Pancreas (tissue), 10 donors: ENCODE data around the gene FSD1L. TPM values are rescaled to one million over a fixed set of nuclear protein-coding genes. Genes with fewer than 3 reads are reported as not detected.

Experiments used
- ATAC-seq, 4 donors: fragments of 200-7000 bp; cut with Tn5 transposase; one replicate each; pipeline versions ENCODE4 v1.8.0 to v1.9.1; 2020; ENCODE audit warnings: mild to moderate bottlenecking in 4 of 4, moderate library complexity in 4 of 4
- DNase-seq, 6 donors: peaks; one replicate each; pipeline ENCODE4 v3.0.0-alpha.2; 2020
- FAIRE-seq: peaks from 2 replicates; lab custom pipeline; 2012; peaks lifted over from hg19 to GRCh38; lab: Jason Lieb, UNC
- H3K27ac ChIP-seq, 4 donors: fragments of 200-600 bp; sonication (generic); 1 replicate in 3 of 4; 2 replicates in 1 of 4; pipeline versions ENCODE4 v1.5.0 to v1.8.0; 2020
- H3K27me3 ChIP-seq, 4 donors: fragments of 200-600 bp; one replicate each; pipeline ENCODE4 v1.8.0; 2021
- H3K36me3 ChIP-seq, 3 donors: fragments of 200-600 bp; sonication (generic) in 1 of 3; one replicate each; pipeline versions ENCODE4 v1.5.0 to v1.8.0; 2020 to 2021
- H3K4me1 ChIP-seq, 3 donors: fragments of 200-600 bp; one replicate each; pipeline ENCODE4 v1.8.0; 2021
- H3K4me3 ChIP-seq, 4 donors: fragments of 200-600 bp; sonication (generic) in 2 of 4; one replicate each; pipeline versions ENCODE4 v1.5.0 to v1.8.0; 2020 to 2021
- H3K9me3 ChIP-seq, 4 donors: fragments of 200-600 bp; one replicate each; pipeline ENCODE4 v1.8.0; 2021
- CTCF ChIP-seq, 4 donors: fragments of 200-600 bp; sonication (generic) in 3 of 4; IDR thresholded peaks; one replicate each; pipeline versions ENCODE4 v1.5.0 to v1.8.0; 2021; ENCODE audit warnings: antibody characterized with exemption in 4 of 4
- WGBS, 2 donors: extraction: QIAGEN DNeasy Blood & Tissue Kit; methylation state at CpG; one replicate each; pipeline ENCODE4 v1.1.7; 2013; 5-methylcytosine and 5-hydroxymethylcytosine counted together
- intact Hi-C, 3 donors: fragments of 100-400 bp; cut with DNase I; formaldehyde crosslinking; loops; one replicate each; pipeline versions ENCODE4 v1.11.1 to v1.14.2; 2022
- polyA plus RNA-seq, 2 donors: library from polyadenylated mRNA; stranded (reverse); fragments of 200-250 nt; gene quantifications; one replicate each; pipeline ENCODE4 v1.2.3, GENCODE V29; 2013
- total RNA-seq, 6 donors: library from RNA; stranded (reverse); fragmentation: NEBNext Ultra II Directional in 4 of 6; extraction: Animal tissue kit (Norgen Biotek cat#: 25700) in 4 of 6; gene quantifications; one replicate each; pipeline versions ENCODE4 v1.2.1 to v1.2.4, GENCODE V29; 2021 to 2023
- donor health status: healthy with polysubstance abuse.
- donor health status: DM: no; HTN: no; CAD: no; lungs with moderate emphysema.
- donor health status: DM: no; HTN: no; CAD: no.
- donor health status: control.
- donor health status: control.
- donor health status: Bipolar disorder and iron deficiency.
- donor health status: DM: yes; HTN: yes; CAD: no.
- donor health status: DM: no; HTN: no; CAD: no.
- donor health status: DM: no; HTN: no; CAD: no.
- donor health status: DM: yes; HTN: yes; CAD: no.

The FSD1L gene
- total and polyA plus RNA-seq, 8 donors = 1.4 to 8.2 (median 2.6) TPM

DNA sequence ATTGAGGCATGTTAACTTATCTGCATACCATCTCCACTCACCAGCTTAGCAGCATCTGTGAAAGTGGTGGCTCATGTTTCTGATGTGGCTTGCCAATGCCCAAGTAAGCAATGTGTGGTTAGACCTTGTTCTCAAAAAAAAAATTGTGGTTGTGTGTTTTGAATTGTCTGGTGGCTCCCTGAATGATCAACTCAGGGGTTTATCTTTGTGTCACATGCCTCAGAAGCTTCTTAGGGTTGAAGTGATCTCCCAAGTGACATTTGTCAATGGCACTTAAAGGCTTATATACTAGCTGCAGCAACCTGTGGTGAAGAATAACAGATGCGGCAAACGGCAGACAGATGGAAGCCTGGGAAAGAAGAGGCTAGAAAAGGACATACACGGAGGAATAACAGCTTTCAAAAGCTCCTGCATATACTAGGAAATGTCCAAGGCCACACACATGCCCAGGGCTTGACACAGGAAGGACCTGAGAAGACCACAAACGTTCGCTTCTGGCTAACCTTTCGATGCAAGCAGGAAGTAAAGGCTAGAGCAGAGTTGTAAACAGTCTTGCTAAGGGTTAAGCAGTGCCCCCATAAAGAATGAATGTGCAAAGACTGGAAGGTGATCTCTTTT lies 42.2 kb upstream of the FSD1L start:
- WGBS, 2 donors = 67 to 68% methylated on average over 6 of the region's 6 CpGs
- DNase-seq (no peak), FAIRE-seq (no peak), ATAC-seq (no peak)
- intact Hi-C loops = no loop called here
- Histone ChIP-seq H3K4me1 (no peaks in the 10 kb centered on the region), H3K36me3 (no peaks in the 10 kb centered on the region), H3K9me3 (no peaks in the 10 kb centered on the region), H3K4me3 (no peak overlapping the region), H3K27me3 (no peaks in the 10 kb centered on the region), H3K27ac (no peak overlapping the region)
- no peak for TF ChIP-seq CTCF (IDR thresholded peaks at IDR 0.05)

DNA sequence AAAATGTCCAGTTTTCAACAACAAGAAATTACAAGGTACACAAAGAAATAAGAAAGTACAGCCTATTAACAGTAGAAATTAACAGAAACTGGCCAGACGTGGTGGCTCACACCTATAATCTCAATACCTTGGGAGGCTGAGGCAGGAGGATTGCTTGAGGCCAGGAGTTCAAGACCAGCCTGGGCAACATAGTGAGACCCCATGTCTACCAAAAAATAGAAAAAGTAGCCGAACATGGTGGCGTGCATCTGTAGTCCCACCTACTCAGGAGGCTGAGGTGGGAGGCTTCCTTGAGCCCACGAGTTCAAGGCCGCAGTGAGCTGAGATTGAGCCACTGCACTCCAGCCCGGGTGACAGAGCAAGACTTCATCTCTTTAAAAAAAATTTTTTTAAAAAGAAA lies 41.5 kb upstream of the FSD1L start:
- FAIRE-seq (no peak), ATAC-seq (no peak), DNase-seq (no peak)
- intact Hi-C loops = no loop called here
- no peak for TF ChIP-seq CTCF (IDR thresholded peaks at IDR 0.05)
- H3K9me3 ChIP-seq = no peaks in the 10 kb centered on the region
- WGBS, 2 donors = 87 to 89% methylated on average over 6 of the region's 6 CpGs
- H3K36me3 ChIP-seq = no peaks in the 10 kb centered on the region
- no peaks in the 10 kb centered on the region for H3K27me3 ChIP-seq
- no peak overlapping the region for H3K4me3 ChIP-seq
- no peaks in the 10 kb centered on the region for H3K4me1 ChIP-seq
- H3K27ac ChIP-seq = no peak overlapping the region

DNA sequence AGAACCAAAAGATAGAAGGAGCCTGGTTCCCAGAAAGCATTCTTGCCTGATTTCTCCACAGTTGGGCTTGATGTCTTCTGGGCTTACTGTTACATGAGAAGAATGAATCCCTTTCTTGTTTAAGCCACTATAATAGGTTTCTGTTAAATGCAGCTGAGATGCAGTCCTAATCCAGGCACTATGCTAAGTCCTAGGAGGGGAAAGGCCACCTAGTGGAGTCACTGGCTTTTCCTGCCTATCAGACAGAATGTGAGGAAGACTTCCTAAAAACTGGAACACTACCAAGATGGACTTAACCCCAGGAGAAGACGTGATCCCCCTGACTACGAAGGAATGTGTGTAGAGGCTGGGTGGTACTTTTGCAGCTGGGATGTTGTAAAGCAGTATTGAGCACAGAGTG lies 34.3 kb upstream of the FSD1L start:
- Histone ChIP-seq H3K9me3 (no peaks in the 10 kb centered on the region), H3K27ac (no peak overlapping the region), H3K4me1 (peaks cover 0 to 4% (median 0%) of the 10 kb centered on the region in 3 donors), H3K4me3 (no peak overlapping the region), H3K36me3 (no peaks in the 10 kb centered on the region), H3K27me3 (no peaks in the 10 kb centered on the region)
- ATAC-seq (peak in 3 of 4 donors; percentile 56 to 73 (median 73)), DNase-seq (no peak), FAIRE-seq (no peak)
- intact Hi-C loops = loop anchor here in 1 of 3 donors (10.0 kb wide), 2 partner anchors 169 to 249 kb away; partner anchors contain the start of gene SLC44A1
- 10 to 14% methylated on average over 2 of the region's 2 CpGs for WGBS, 2 donors
- TF ChIP-seq CTCF (IDR thresholded peaks at IDR 0.05) = no peak

DNA sequence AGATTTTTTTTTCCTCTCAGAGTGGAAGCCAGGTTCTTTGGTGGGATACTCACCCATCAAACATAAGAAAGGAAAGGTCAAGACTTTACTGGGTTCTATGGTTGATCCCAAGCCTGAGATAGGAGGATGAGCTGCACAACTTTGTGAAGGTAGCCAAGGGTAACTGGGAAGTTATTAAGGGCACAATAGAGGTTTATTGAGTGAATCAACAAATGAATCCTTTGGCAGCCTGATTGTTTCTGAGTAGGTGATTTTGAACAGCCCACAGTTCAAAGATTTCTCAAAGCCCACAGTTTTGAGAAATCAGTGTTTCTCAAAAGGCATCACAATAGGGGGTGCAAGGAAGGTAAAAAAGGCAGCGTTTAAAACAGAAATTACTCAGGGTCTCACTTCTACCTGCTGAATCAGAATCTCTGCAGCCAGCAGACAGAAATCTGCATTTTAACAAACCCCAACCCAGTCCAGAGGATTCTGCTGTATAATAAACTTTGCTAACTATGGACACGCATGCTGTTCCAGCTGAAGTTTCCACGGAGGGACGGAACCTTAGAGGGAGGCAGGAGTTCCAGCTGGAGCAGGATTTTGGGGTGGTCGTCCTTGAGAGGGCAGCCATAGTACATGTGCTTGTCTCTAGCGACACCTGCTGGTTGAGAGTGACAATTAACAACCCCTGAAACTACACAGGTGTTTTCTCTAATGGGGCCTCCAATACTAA lies 32.7 kb upstream of the FSD1L start:
- WGBS, 2 donors = 1 to 3% methylated on average over 6 of the region's 6 CpGs
- DNase-seq = peak in 4 of 6 donors; percentile 18 to 58 (median 34)

More for the DNA sequence above, 32.7 kb upstream of the FSD1L start:
- FAIRE-seq = no peak
- H3K4me1 ChIP-seq = peaks cover 0 to 4% (median 0%) of the 10 kb centered on the region in 3 donors
- intact Hi-C loops = loop anchor here in 1 of 3 donors (10.0 kb wide), 2 partner anchors 170 to 250 kb away; partner anchors contain the start of gene SLC44A1
- H3K27me3 ChIP-seq = no peaks in the 10 kb centered on the region
- H3K36me3 ChIP-seq = no peaks in the 10 kb centered on the region
- no peak overlapping the region for H3K4me3 ChIP-seq
- peak; percentile 65 to 73 (median 70) for TF ChIP-seq CTCF (IDR thresholded peaks at IDR 0.05)
- peak; percentile 64 to 96 (median 90) for ATAC-seq
- H3K27ac ChIP-seq = no peak overlapping the region
- no peaks in the 10 kb centered on the region for H3K9me3 ChIP-seq
